Tibial nerve (tissue), 4 donors: ENCODE results near the gene NCOA5. TPM values are rescaled to one million over a fixed set of nuclear protein-coding genes. Genes with fewer than 3 reads are reported as not detected.

Experiments used
- DNase-seq, 2 donors: peaks; one replicate each; pipeline ENCODE4 v3.0.0-alpha.2; 2019; ENCODE audit warnings: low spot score in 2 of 2
- H3K27ac ChIP-seq, 4 donors: fragments of 200-600 bp; sonication (generic) in 3 of 4; one replicate each; pipeline ENCODE4 v1.5.1; 2017 to 2019; ENCODE audit warnings: mild to moderate bottlenecking in 1 of 4
- H3K27me3 ChIP-seq, 2 donors: fragments of 200-600 bp; sonication (generic) in 1 of 2; one replicate each; pipeline versions ENCODE4 v1.5.1 to v1.6.0; 2017 to 2019
- H3K36me3 ChIP-seq, 3 donors: fragments of 200-600 bp; sonication (generic); one replicate each; pipeline ENCODE4 v1.5.1; 2018 to 2019
- H3K4me1 ChIP-seq, 4 donors: fragments of 200-600 bp; sonication (generic) in 3 of 4; one replicate each; pipeline ENCODE4 v1.5.1; 2017 to 2019
- H3K4me3 ChIP-seq, 4 donors: fragments of 200-600 bp; sonication (generic) in 3 of 4; one replicate each; pipeline ENCODE4 v1.5.1; 2017 to 2019; ENCODE audit warnings: mild to moderate bottlenecking in 1 of 4, moderate library complexity in 1 of 4
- H3K9me3 ChIP-seq, 4 donors: fragments of 200-600 bp; sonication (generic) in 3 of 4; one replicate each; pipeline ENCODE4 v1.5.1; 2017 to 2019
- EP300 ChIP-seq, 2 donors: sonication (generic); formaldehyde crosslinking; IDR thresholded peaks; one replicate each; pipeline ENCODE4 v1.6.1; 2017; ENCODE audit warnings: antibody characterized with exemption in 2 of 2, mild to moderate bottlenecking in 1 of 2
- POLR2A ChIP-seq, 2 donors: fragments of 450-650 bp; IDR thresholded peaks; one replicate each; pipeline ENCODE4 v1.6.1; 2017; ENCODE audit warnings: antibody characterized with exemption in 2 of 2, mild to moderate bottlenecking in 2 of 2, moderate library complexity in 2 of 2
- WGBS, 2 donors: methylation state at CpG; one replicate each; pipeline ENCODE4 v1.1.5; 2018; 5-methylcytosine and 5-hydroxymethylcytosine counted together
- total RNA-seq, 4 donors: library from RNA; depleted of rRNA; stranded (reverse); fragments of >200 nt; gene quantifications; one replicate each; pipeline ENCODE4 v1.1.0, GENCODE V29; 2016
- TF ChIP-seq, protein P1 (sequence below), 5 experiments: fragments of 200-600 bp in 3 of 5; fragments of 450-650 bp in 2 of 5; sonication (generic) in 3 of 5; IDR thresholded peaks; one replicate each; pipeline ENCODE4 v1.5.1; 2016 to 2019; ENCODE audit warnings: antibody characterized with exemption in 5 of 5, mild to moderate bottlenecking in 3 of 5, moderate library complexity in 2 of 5

Gene NCOA5
- total RNA-seq, 4 donors from 2014 or later, result 34.8 to 71.4 (median 47.2) TPM

DNA sequence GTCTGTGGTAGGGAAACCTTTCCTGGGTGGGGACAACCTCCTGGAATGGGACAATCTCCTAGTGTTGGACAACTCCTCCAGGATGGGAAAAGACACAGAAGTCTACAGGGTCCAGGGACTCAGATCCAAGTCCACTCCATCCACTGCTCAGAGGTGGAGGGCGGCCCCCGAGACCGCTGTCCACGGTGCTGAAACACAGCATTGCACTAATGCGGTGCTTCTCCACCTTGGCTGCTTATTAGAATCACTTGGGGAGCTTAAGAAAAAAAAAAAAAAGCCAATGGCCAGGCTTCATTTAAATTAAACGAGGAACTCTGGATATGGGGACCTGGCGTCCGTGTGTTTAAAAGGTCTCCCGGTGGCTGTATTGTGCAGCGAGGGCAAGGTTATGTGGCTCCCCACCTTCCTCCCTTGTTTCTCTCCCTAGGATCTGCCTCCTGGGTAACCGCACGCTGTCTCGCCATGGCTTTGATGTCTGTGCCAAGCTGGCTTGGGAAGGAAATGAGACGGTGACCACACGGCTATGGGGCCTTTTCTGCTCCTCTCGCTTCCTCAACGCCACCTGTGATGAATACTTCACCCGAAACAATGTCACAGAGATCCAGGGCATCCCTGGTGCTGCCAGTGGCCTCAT lies 48.7 kb downstream of the NCOA5 start:
- no peak overlapping the region for H3K27ac ChIP-seq
- 19 to 20% methylated on average over 16 to 18 of the region's 18 CpGs for WGBS, 2 donors
- H3K4me3 ChIP-seq, result no peak overlapping the region
- no peaks in the 10 kb centered on the region for H3K9me3 ChIP-seq
- DNase-seq, result no peak
- H3K27me3 ChIP-seq, result peaks cover 0 to 21% of the 10 kb centered on the region in 2 donors
- TF ChIP-seq, protein P1, sequence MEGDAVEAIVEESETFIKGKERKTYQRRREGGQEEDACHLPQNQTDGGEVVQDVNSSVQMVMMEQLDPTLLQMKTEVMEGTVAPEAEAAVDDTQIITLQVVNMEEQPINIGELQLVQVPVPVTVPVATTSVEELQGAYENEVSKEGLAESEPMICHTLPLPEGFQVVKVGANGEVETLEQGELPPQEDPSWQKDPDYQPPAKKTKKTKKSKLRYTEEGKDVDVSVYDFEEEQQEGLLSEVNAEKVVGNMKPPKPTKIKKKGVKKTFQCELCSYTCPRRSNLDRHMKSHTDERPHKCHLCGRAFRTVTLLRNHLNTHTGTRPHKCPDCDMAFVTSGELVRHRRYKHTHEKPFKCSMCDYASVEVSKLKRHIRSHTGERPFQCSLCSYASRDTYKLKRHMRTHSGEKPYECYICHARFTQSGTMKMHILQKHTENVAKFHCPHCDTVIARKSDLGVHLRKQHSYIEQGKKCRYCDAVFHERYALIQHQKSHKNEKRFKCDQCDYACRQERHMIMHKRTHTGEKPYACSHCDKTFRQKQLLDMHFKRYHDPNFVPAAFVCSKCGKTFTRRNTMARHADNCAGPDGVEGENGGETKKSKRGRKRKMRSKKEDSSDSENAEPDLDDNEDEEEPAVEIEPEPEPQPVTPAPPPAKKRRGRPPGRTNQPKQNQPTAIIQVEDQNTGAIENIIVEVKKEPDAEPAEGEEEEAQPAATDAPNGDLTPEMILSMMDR (IDR thresholded peaks at IDR 0.05), result no peak
- no peak for TF ChIP-seq POLR2A (IDR thresholded peaks at IDR 0.05)
- no peak for TF ChIP-seq EP300 (IDR thresholded peaks at IDR 0.05)
- no peaks in the 10 kb centered on the region for H3K36me3 ChIP-seq
- no peaks in the 10 kb centered on the region for H3K4me1 ChIP-seq

DNA sequence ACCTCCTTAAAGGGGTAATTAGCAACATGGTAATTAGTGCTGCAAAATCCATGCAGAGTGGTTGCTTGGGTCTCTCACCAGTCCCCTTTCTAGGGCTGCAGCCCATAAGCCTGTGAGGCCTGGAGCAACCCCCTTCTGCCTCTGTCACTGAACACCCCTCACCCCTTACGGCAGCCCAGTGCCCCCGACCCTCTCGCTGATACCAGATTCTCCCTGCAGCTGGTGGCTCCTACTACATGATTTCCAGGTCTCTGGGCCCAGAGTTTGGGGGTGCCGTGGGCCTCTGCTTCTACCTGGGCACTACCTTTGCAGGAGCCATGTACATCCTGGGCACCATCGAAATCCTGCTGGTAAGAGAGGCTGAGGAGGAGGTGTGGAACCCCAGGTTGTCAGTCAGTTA lies 52.7 kb downstream of the NCOA5 start:
- H3K27me3 ChIP-seq, result peaks cover 0 to 44% of the 10 kb centered on the region in 2 donors
- DNase-seq, result no peak
- 64 to 85% methylated on average over 2 to 5 of the region's 5 CpGs for WGBS, 2 donors
- H3K4me1 ChIP-seq, result peaks cover 0 to 4% (median 0%) of the 10 kb centered on the region in 4 donors
- H3K27ac ChIP-seq, result no peak overlapping the region
- H3K36me3 ChIP-seq, result no peaks in the 10 kb centered on the region
- TF ChIP-seq EP300 (IDR thresholded peaks at IDR 0.05) (no peak), POLR2A (IDR thresholded peaks at IDR 0.05) (no peak)
- TF ChIP-seq, protein P1 (IDR thresholded peaks at IDR 0.05), result no peak
- H3K9me3 ChIP-seq, result no peaks in the 10 kb centered on the region
- H3K4me3 ChIP-seq, result no peak overlapping the region

DNA sequence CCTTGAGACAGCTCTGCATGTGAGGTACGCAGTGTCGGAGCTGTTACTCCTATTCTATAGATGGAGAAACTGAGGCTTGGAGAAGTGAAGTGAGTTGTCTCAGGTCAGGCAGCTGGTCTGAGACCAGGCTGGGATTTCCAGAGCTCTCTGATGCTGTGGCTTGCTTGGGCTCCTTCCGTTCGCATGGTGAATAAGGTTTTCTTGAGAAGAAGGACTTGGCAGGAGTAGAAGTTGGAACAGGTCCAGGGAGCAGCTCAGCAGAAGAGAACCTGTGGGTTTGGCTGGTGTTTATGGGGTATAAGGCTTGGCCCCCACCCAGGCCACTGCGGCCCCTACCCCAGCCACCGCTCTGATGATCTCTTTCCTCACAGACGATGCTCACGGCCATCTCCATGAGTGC lies 53.4 kb downstream of the NCOA5 start:
- no peak overlapping the region for H3K4me3 ChIP-seq
- H3K27me3 ChIP-seq, result peaks cover 0 to 44% of the 10 kb centered on the region in 2 donors
- no peaks in the 10 kb centered on the region for H3K9me3 ChIP-seq
- TF ChIP-seq, protein P1 (IDR thresholded peaks at IDR 0.05), result no peak
- TF ChIP-seq EP300 (IDR thresholded peaks at IDR 0.05), result no peak
- TF ChIP-seq POLR2A (IDR thresholded peaks at IDR 0.05), result no peak
- no peaks in the 10 kb centered on the region for H3K36me3 ChIP-seq
- WGBS, 2 donors, result 78 to 84% methylated on average over 8 of the region's 8 CpGs
- no peak for DNase-seq
- peaks cover 0 to 10% (median 0%) of the 10 kb centered on the region in 4 donors for H3K4me1 ChIP-seq
- H3K27ac ChIP-seq, result no peak overlapping the region

DNA sequence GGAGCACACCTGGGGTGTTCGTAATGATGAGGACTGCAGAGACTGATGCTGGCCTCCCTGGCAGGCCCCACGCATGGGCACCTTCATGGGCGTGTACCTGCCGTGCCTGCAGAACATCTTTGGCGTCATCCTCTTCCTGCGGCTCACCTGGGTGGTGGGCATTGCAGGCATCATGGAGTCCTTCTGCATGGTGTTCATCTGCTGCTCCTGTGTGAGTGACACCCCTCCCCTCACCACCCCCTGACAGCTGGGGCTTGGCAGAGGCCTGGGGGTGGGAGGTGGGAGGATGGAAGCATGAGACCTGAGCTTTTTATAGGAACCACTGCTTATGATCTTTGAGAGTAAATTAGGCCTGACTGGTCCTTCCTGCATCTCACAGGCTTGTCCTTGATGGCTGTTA lies 54.0 kb downstream of the NCOA5 start:
- TF ChIP-seq, protein P1 (IDR thresholded peaks at IDR 0.05), result no peak
- TF ChIP-seq EP300 (IDR thresholded peaks at IDR 0.05) (no peak), POLR2A (IDR thresholded peaks at IDR 0.05) (no peak)
- Histone ChIP-seq H3K9me3 (no peaks in the 10 kb centered on the region), H3K4me1 (peaks cover 0 to 11% (median 0%) of the 10 kb centered on the region in 4 donors), H3K27ac (no peak overlapping the region), H3K36me3 (no peaks in the 10 kb centered on the region), H3K27me3 (peaks cover 0 to 44% of the 10 kb centered on the region in 2 donors), H3K4me3 (no peak overlapping the region)
- 81 to 83% methylated on average over 6 of the region's 6 CpGs for WGBS, 2 donors
- DNase-seq, result no peak

DNA sequence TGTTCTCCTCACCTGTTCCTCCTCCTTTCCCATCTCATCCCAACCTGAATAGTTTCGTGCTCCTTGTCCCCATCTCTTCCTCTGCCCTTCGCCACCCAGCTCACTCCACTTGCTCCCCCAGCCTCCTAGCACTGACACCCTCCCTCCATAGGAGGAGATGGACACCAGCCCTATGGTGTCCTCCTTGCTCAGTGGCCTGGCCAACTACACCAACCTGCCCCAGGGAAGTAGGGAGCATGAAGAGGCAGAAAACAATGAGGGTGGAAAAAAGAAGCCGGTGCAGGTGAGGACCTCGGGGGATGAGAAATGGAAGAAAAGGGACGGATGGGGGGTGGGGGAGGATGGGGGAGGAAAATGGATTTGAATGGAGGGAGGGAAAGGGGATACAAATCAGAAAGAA lies 54.5 kb downstream of the NCOA5 start:
- Histone ChIP-seq H3K36me3 (no peaks in the 10 kb centered on the region), H3K4me1 (peaks cover 0 to 11% (median 0%) of the 10 kb centered on the region in 4 donors), H3K27me3 (peaks cover 0 to 48% of the 10 kb centered on the region in 2 donors), H3K4me3 (no peak overlapping the region), H3K27ac (no peak overlapping the region), H3K9me3 (no peaks in the 10 kb centered on the region)
- 60 to 64% methylated on average over 5 of the region's 5 CpGs for WGBS, 2 donors
- DNase-seq, result no peak
- TF ChIP-seq POLR2A (IDR thresholded peaks at IDR 0.05), result no peak
- TF ChIP-seq EP300 (IDR thresholded peaks at IDR 0.05), result no peak
- TF ChIP-seq, protein P1 (IDR thresholded peaks at IDR 0.05), result no peak
